A673 (cell line): ENCODE data around the gene HLA-DOB.

Experiments used
- CTCF ChIP-seq: fragments of 300-800, 200-600 bp; sonication (generic); conservative IDR thresholded peaks from 2 replicates; pipeline ENCODE4 v1.5.1; 2017; ENCODE audit warnings: low read depth, mild to moderate bottlenecking, antibody characterized with exemption, low read length, moderate library complexity, mixed read lengths
- EZH2 ChIP-seq: fragments of 200-600 bp; sonication (generic); IDR thresholded peaks from 2 replicates; pipeline ENCODE4 v1.6.1; 2017; ENCODE audit warnings: borderline replicate concordance, low read depth, mild to moderate bottlenecking, mixed read lengths, antibody characterized with exemption, low read length; ENCODE audit not compliant: poor library complexity, severe bottlenecking

GRCh38 chr6:32779036-32779435, 37.8 kb downstream of the HLA-DOB start:
- TF ChIP-seq CTCF (no peak), EZH2 (no peak)
